Measurements from ENCODE around the gene RPS6KA1. TPM values are rescaled to one million over a fixed set of nuclear protein-coding genes. Genes with fewer than 3 reads are reported as not detected.

The RPS6KA1 gene
- total RNA-seq, 5 donors from 2014 or later (not counting 1 experiment from before 2014, with no cell fraction given): 85.8 to 123 (median 101) TPM

GRCh38 chr1:26536081-26536480 is 6.5 kb downstream of the RPS6KA1 start:
- ATAC-seq (replicated peaks in 1 of 4) (no peak), DNase-seq (no peak)
- H3K27ac Mint-ChIP-seq: no peak overlapping the region
- no peaks in the 10 kb centered on the region for H3K9me3 ChIP-seq
- H3K4me1 Mint-ChIP-seq: peaks cover 52 to 68% (median 59%) of the 10 kb centered on the region in 3 donors
- WGBS (ENCODE audit: insufficient coverage): 90% methylated on average over 2 of the region's 5 CpGs
- no peaks in the 10 kb centered on the region for H3K27me3 ChIP-seq (replicated peaks in 1 of 2; ENCODE audit: control insufficient read depth in 2 of 2, extremely low read depth in 1 of 2, insufficient read depth in 2 of 2, low read length in 1 of 2)
- H3K27ac ChIP-seq (ENCODE audit: low read length): no peak overlapping the region
- H3K4me1 ChIP-seq (ENCODE audit: control insufficient read depth in 1 of 2, extremely low read depth in 1 of 2, insufficient read depth in 2 of 2, low read length in 2 of 2): peaks cover 30 to 81% of the 10 kb centered on the region in 2 experiments
- no peaks in the 10 kb centered on the region for H3K27me3 Mint-ChIP-seq
- H3K4me3 Mint-ChIP-seq: no peak overlapping the region
- H3K36me3 Mint-ChIP-seq: no peaks in the 10 kb centered on the region
- POLR2A ChIA-PET: interaction anchor here in 1 of 2 donors (0.6 kb wide), 1 partner anchor 8 kb away, joined by 7 read pairs; no protein-coding TSS in a partner anchor
- no peaks in the 10 kb centered on the region for H3K9me3 Mint-ChIP-seq
- CTCF ChIA-PET: no interaction called here
- no peaks in the 10 kb centered on the region for H3K36me3 ChIP-seq (ENCODE audit: control insufficient read depth in 2 of 2, extremely low read depth in 1 of 2, insufficient read depth in 1 of 2, low read length in 1 of 2)
- H3K4me3 ChIP-seq (ENCODE audit: control insufficient read depth in 1 of 2, extremely low read depth in 1 of 2, low read length in 1 of 2): no peak overlapping the region

GRCh38 chr1:26536521-26536920 is 7.0 kb downstream of the RPS6KA1 start:
- peaks cover 28 to 81% of the 10 kb centered on the region in 2 experiments for H3K4me1 ChIP-seq (ENCODE audit: control insufficient read depth in 1 of 2, extremely low read depth in 1 of 2, insufficient read depth in 2 of 2, low read length in 2 of 2)
- no peaks in the 10 kb centered on the region for H3K27me3 Mint-ChIP-seq
- POLR2A ChIA-PET: interaction anchor here in 1 of 2 donors (0.6 kb wide), 1 partner anchor 9 kb away, joined by 7 read pairs; no protein-coding TSS in a partner anchor

GRCh38 chr1:26537951-26538352 is 8.4 kb downstream of the RPS6KA1 start:
- peaks cover 65 to 78% (median 72%) of the 10 kb centered on the region in 3 donors for H3K4me1 Mint-ChIP-seq
- no peaks in the 10 kb centered on the region for H3K36me3 Mint-ChIP-seq
- WGBS (ENCODE audit: insufficient coverage): 64% methylated on average over 1 of the region's 2 CpGs
- Histone ChIP-seq H3K4me1 (ENCODE audit: control insufficient read depth in 1 of 2, extremely low read depth in 1 of 2, insufficient read depth in 2 of 2, low read length in 2 of 2) (peaks cover 40 to 88% of the 10 kb centered on the region in 2 experiments), H3K9me3 (no peaks in the 10 kb centered on the region), H3K4me3 (ENCODE audit: control insufficient read depth in 1 of 2, extremely low read depth in 1 of 2, low read length in 1 of 2) (no peak overlapping the region), H3K27ac (ENCODE audit: low read length) (no peak overlapping the region), H3K36me3 (ENCODE audit: control insufficient read depth in 2 of 2, extremely low read depth in 1 of 2, insufficient read depth in 1 of 2, low read length in 1 of 2) (no peaks in the 10 kb centered on the region), H3K27me3 (replicated peaks in 1 of 2; ENCODE audit: control insufficient read depth in 2 of 2, extremely low read depth in 1 of 2, insufficient read depth in 2 of 2, low read length in 1 of 2) (no peaks in the 10 kb centered on the region)
- H3K9me3 Mint-ChIP-seq: no peaks in the 10 kb centered on the region
- ChIA-PET CTCF (interaction anchor here in 1 of 2 donors (0.6 to 1.9 kb wide), 7 partner anchors 8 to 131 kb away, joined by 3 to 5 read pairs (median 3); partner anchors contain the start of gene RPS6KA1), POLR2A (interaction anchor here (0.5 to 1.0 kb wide), 3 partner anchors 10 to 1708 kb away, joined by 3 to 4 read pairs (median 3); no protein-coding TSS in a partner anchor)
- no peak for ATAC-seq (replicated peaks in 1 of 4)
- DNase-seq: peak in 2 of 35 experiments; percentile 41
- H3K27ac Mint-ChIP-seq: peak overlapping the region; percentile 85 to 98
- H3K4me3 Mint-ChIP-seq: peak overlapping the region in 1 of 3 donors; percentile 79
- no peaks in the 10 kb centered on the region for H3K27me3 Mint-ChIP-seq

More at GRCh38 chr1:26536521-26536920, 7.0 kb downstream of the RPS6KA1 start:
- no peaks in the 10 kb centered on the region for H3K9me3 ChIP-seq
- Mint-ChIP-seq H3K4me3 (no peak overlapping the region), H3K9me3 (no peaks in the 10 kb centered on the region), H3K27ac (peak overlapping the region in 1 of 2 donors; percentile 44), H3K4me1 (peaks cover 50 to 69% (median 60%) of the 10 kb centered on the region in 3 donors), H3K36me3 (no peaks in the 10 kb centered on the region)
- ATAC-seq (replicated peaks in 1 of 4) (no peak), DNase-seq (no peak)
- no peaks in the 10 kb centered on the region for H3K36me3 ChIP-seq (ENCODE audit: control insufficient read depth in 2 of 2, extremely low read depth in 1 of 2, insufficient read depth in 1 of 2, low read length in 1 of 2)
- no peaks in the 10 kb centered on the region for H3K27me3 ChIP-seq (replicated peaks in 1 of 2; ENCODE audit: control insufficient read depth in 2 of 2, extremely low read depth in 1 of 2, insufficient read depth in 2 of 2, low read length in 1 of 2)
- H3K4me3 ChIP-seq (ENCODE audit: control insufficient read depth in 1 of 2, extremely low read depth in 1 of 2, low read length in 1 of 2): no peak overlapping the region
- CTCF ChIA-PET: no interaction called here
- no peak overlapping the region for H3K27ac ChIP-seq (ENCODE audit: low read length)
- no CpG with 5 or more reads among the region's 2 CpGs for WGBS (ENCODE audit: insufficient coverage)

GRCh38 chr1:26538480-26539412 is 9.2 kb downstream of the RPS6KA1 start:
- POLR2A ChIA-PET: interaction anchor here (0.5 to 1.0 kb wide), 5 partner anchors 11 to 1708 kb away, joined by 3 to 5 read pairs (median 4); no protein-coding TSS in a partner anchor
- Histone ChIP-seq H3K27me3 (replicated peaks in 1 of 2; ENCODE audit: control insufficient read depth in 2 of 2, extremely low read depth in 1 of 2, insufficient read depth in 2 of 2, low read length in 1 of 2) (no peaks in the 10 kb centered on the region), H3K4me3 (ENCODE audit: control insufficient read depth in 1 of 2, extremely low read depth in 1 of 2, low read length in 1 of 2) (no peak overlapping the region), H3K9me3 (no peaks in the 10 kb centered on the region), H3K27ac (ENCODE audit: low read length) (peak overlapping the region; percentile 74), H3K36me3 (ENCODE audit: control insufficient read depth in 2 of 2, extremely low read depth in 1 of 2, insufficient read depth in 1 of 2, low read length in 1 of 2) (no peaks in the 10 kb centered on the region), H3K4me1 (ENCODE audit: control insufficient read depth in 1 of 2, extremely low read depth in 1 of 2, insufficient read depth in 2 of 2, low read length in 2 of 2) (peaks cover 40 to 94% of the 10 kb centered on the region in 2 experiments)
- WGBS (ENCODE audit: insufficient coverage): 78% methylated on average over 7 of the region's 14 CpGs
- Mint-ChIP-seq H3K9me3 (no peaks in the 10 kb centered on the region), H3K4me3 (peak overlapping the region in 1 of 3 donors; percentile 79), H3K36me3 (no peaks in the 10 kb centered on the region), H3K27me3 (no peaks in the 10 kb centered on the region), H3K4me1 (peaks cover 72 to 86% (median 80%) of the 10 kb centered on the region in 3 donors), H3K27ac (peak overlapping the region; percentile 97 to 98)
- DNase-seq (peak in 15 of 35 experiments; percentile 14 to 64 (median 29)), ATAC-seq (replicated peaks in 1 of 4) (no peak)
- CTCF ChIA-PET: interaction anchor here (0.5 to 1.9 kb wide), 11 partner anchors 9 to 212 kb away, joined by 3 to 6 read pairs (median 3); partner anchors contain the start of gene RPS6KA1 (in 1 of the 2)

GRCh38 chr1:26539722-26540121 is 10.2 kb downstream of the RPS6KA1 start:
- no peaks in the 10 kb centered on the region for H3K9me3 ChIP-seq
- H3K27ac Mint-ChIP-seq: peak overlapping the region; percentile 97 to 98
- peaks cover 72 to 86% (median 81%) of the 10 kb centered on the region in 3 donors for H3K4me1 Mint-ChIP-seq
- ATAC-seq (replicated peaks in 1 of 4) (no peak), DNase-seq (no peak)
- peak overlapping the region; percentile 13 to 79 (median 31) for H3K4me3 Mint-ChIP-seq
- H3K9me3 Mint-ChIP-seq: no peaks in the 10 kb centered on the region
- no peaks in the 10 kb centered on the region for H3K27me3 ChIP-seq (replicated peaks in 1 of 2; ENCODE audit: control insufficient read depth in 2 of 2, extremely low read depth in 1 of 2, insufficient read depth in 2 of 2, low read length in 1 of 2)
- ChIA-PET POLR2A (no interaction called here), CTCF (interaction anchor here in 1 of 2 donors (1.0 to 1.7 kb wide), 2 partner anchors 38 to 39 kb away, joined by 3 to 4 read pairs; no protein-coding TSS in a partner anchor)
- H3K36me3 ChIP-seq (ENCODE audit: control insufficient read depth in 2 of 2, extremely low read depth in 1 of 2, insufficient read depth in 1 of 2, low read length in 1 of 2): no peaks in the 10 kb centered on the region
- no peak overlapping the region for H3K4me3 ChIP-seq (ENCODE audit: control insufficient read depth in 1 of 2, extremely low read depth in 1 of 2, low read length in 1 of 2)
- peaks cover 42 to 96% of the 10 kb centered on the region in 2 experiments for H3K4me1 ChIP-seq (ENCODE audit: control insufficient read depth in 1 of 2, extremely low read depth in 1 of 2, insufficient read depth in 2 of 2, low read length in 2 of 2)
- no peaks in the 10 kb centered on the region for H3K36me3 Mint-ChIP-seq
- H3K27me3 Mint-ChIP-seq: no peaks in the 10 kb centered on the region
- WGBS (ENCODE audit: insufficient coverage): 23% methylated on average over 4 of the region's 6 CpGs
- H3K27ac ChIP-seq (ENCODE audit: low read length): peak overlapping the region; percentile 74

GRCh38 chr1:26540351-26540750 is 10.8 kb downstream of the RPS6KA1 start:
- Histone ChIP-seq H3K4me1 (ENCODE audit: control insufficient read depth in 1 of 2, extremely low read depth in 1 of 2, insufficient read depth in 2 of 2, low read length in 2 of 2) (peaks cover 44 to 96% of the 10 kb centered on the region in 2 experiments), H3K36me3 (ENCODE audit: control insufficient read depth in 2 of 2, extremely low read depth in 1 of 2, insufficient read depth in 1 of 2, low read length in 1 of 2) (no peaks in the 10 kb centered on the region), H3K9me3 (no peaks in the 10 kb centered on the region), H3K27ac (ENCODE audit: low read length) (peak overlapping the region; percentile 74), H3K27me3 (replicated peaks in 1 of 2; ENCODE audit: control insufficient read depth in 2 of 2, extremely low read depth in 1 of 2, insufficient read depth in 2 of 2, low read length in 1 of 2) (no peaks in the 10 kb centered on the region), H3K4me3 (ENCODE audit: control insufficient read depth in 1 of 2, extremely low read depth in 1 of 2, low read length in 1 of 2) (no peak overlapping the region)
- peak overlapping the region in 2 of 3 donors; percentile 36 to 79 for H3K4me3 Mint-ChIP-seq
- no peaks in the 10 kb centered on the region for H3K9me3 Mint-ChIP-seq
- no peaks in the 10 kb centered on the region for H3K27me3 Mint-ChIP-seq
- peaks cover 72 to 86% (median 80%) of the 10 kb centered on the region in 3 donors for H3K4me1 Mint-ChIP-seq
- WGBS (ENCODE audit: insufficient coverage): no CpG with 5 or more reads among the region's 3 CpGs
- peak overlapping the region; percentile 97 to 98 for H3K27ac Mint-ChIP-seq
- no peak for ATAC-seq (replicated peaks in 1 of 4)
- no peak for DNase-seq
- CTCF ChIA-PET: interaction anchor here (1.0 to 1.7 kb wide), 3 partner anchors 10 to 40 kb away, joined by 3 to 4 read pairs (median 3); no protein-coding TSS in a partner anchor
- no peaks in the 10 kb centered on the region for H3K36me3 Mint-ChIP-seq
- POLR2A ChIA-PET: interaction anchor here in 1 of 2 donors (0.6 kb wide), 1 partner anchor 189 kb away, joined by 3 read pairs; no protein-coding TSS in a partner anchor

Measured in T-cell (primary cell).